GOT3 (cell line): ENCODE measurements around the gene SNX15.
"Not testable (repeated sequence)": the region's sequence is repeated elsewhere in the genome, so short reads cannot be mapped to it uniquely, and the experiment has no call there.

Experiments used
- DNase-seq: peaks from one replicate; lab custom pipeline; 2025; ENCODE audit warnings: mixed read lengths; lab: John Stamatoyannopoulos, UW

SNX15 gene

GRCh38 chr11:65027213-65028067, at the start of gene SNX15:
SNX15 (plus strand) TSS chr11:65027439; CDS start chr11:65027538, 99 bp downstream.
- DNase-seq, result peak; percentile 29

DNA sequence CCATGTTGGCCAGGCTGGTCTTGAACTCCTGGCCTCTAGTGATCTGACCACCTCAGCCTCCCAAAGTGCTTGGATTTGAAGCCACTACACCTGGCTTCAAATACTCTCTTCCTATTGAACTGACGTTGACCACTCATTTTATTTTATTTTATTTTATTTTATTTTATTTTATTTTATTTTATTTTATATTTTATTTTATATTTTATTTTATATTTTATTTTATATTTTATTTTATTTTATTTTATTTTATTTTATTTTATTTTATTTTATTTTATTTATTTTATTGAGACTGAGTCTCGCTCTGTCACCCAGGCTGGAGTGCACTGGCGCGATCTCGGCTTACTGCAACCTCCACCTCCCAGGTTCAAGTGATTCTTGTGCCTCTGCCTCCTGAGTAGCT, 43.9 kb upstream of the SNX15 start:
- not testable (repeated sequence) for DNase-seq

- no peak for DNase-seq
Observed at GRCh38 chr11:64987998-64988854, 39.0 kb upstream of the SNX15 start.

DNA sequence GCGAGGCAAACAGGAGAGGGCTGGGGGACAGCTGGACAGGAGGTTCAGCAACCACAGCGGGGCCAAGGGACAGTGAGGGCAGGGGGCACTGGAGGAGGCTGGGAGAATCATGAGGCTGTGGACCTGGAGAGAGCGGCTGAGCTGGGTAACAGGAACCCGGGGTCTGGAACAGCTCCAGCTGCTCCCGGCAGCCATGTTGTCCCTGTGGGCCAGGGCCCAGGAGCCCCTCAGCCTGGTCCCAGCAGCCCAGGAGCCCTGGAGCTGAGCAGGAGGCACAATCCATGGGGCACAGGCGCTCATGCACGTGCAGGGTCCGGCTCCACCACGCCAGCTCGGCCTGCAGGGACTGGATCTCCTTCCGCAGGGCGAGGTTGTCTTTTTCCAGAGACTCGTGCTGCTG, 37.8 kb upstream of the SNX15 start:
- no peak for DNase-seq

GRCh38 chr11:64990222-64990923, 36.9 kb upstream of the SNX15 start:
- no peak for DNase-seq

GRCh38 chr11:64994318-64994717, 32.9 kb upstream of the SNX15 start:
- DNase-seq, result no peak

DNA sequence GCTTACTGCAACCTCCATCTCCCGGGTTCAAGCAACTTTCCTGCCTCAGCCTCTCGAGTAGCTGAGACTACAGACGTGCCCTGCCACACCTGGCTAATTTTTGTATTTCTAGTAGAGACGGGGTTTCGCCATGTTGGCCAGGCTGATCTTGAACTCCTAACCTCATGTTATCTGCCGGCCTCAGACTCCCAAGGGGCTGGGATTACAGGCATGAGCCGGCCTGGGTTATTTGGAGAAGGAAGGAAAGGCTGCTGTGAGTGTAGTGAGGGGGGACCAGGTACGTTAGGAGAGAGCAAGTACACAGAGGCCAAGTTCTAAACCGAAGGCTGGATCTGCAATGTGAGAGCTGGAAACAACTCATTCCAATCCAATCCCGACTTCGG, 30.9 kb upstream of the SNX15 start:
- DNase-seq, result no peak

- no peak for DNase-seq
Observed at GRCh38 chr11:64996710-64997380, 30.4 kb upstream of the SNX15 start, which contains the start of gene BATF2. BATF2 (minus strand) TSS chr11:64996971; CDS start chr11:64996914, 57 bp downstream.

GRCh38 chr11:64998141-64998540, 29.1 kb upstream of the SNX15 start:
- no peak for DNase-seq

GRCh38 chr11:64998690-64999431, 28.4 kb upstream of the SNX15 start:
- DNase-seq, result no peak

- no peak for DNase-seq
Observed at GRCh38 chr11:64999478-64999877, 27.8 kb upstream of the SNX15 start.

- no peak for DNase-seq
Observed at GRCh38 chr11:65002706-65003105, 24.5 kb upstream of the SNX15 start.

GRCh38 chr11:65003282-65003681, 24.0 kb upstream of the SNX15 start:
- no peak for DNase-seq

GRCh38 chr11:65003968-65004367, 23.3 kb upstream of the SNX15 start:
- not testable (repeated sequence) for DNase-seq

GRCh38 chr11:65008016-65008415, 19.2 kb upstream of the SNX15 start:
- no peak for DNase-seq

DNA sequence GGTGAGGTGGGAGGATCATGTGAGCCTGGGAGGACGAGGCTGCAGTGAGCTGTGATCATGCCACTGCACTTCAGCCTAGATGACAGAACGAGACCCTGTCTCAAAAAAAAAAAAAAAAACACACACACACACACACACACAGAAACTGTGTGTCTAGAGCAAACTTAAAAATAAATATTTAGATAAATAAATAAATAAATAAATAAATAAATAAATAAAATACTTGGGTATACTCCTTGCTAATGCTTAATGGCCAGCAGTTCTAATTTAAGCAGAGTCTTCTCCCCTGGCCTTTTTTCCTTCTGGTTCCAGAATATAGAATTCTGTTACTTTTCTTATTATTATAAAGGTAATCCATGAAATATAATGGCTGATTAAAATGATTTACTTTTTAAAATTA, 18.4 kb upstream of the SNX15 start:
- DNase-seq, result no peak

GRCh38 chr11:65013130-65013887, 13.9 kb upstream of the SNX15 start:
- peak; percentile 38 for DNase-seq

- DNase-seq, result peak; percentile 46
Observed at GRCh38 chr11:65013888-65014725, 13.1 kb upstream of the SNX15 start, which contains the start of gene ARL2. ARL2 (plus strand) TSS chr11:65014160; CDS start chr11:65014208, 48 bp downstream.

DNA sequence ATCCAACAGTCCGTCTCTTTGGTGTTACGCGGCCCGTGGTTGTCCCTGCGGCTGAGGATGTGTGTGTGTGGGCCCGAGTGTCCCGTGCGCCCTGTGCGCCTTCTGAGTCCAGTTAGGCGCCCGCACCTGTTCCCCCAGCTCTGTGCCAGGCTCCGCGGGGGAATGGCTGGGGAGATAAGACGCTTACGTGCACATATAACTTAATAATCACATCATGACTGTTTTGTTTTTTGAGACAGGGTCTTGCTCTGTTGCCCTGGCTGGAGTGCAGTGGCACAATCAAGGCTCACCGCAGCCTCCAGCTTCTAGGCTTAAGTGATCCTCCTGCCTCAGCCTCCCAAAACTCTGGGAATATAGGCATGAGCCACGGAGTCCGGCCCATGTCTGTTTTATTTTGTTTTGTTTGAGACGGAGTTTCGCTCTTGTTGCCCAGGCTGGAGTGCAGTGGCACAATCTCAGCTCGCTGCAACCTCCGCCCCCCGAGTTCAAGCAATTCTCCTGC, 12.5 kb upstream of the SNX15 start:
- no peak for DNase-seq
